HG03558 (cell line): ENCODE data around the gene RPP30.
"Not testable (repeated sequence)": the region's sequence is repeated elsewhere in the genome, so short reads cannot be mapped to it uniquely, and the experiment has no call there.

Experiments used
- ATAC-seq: cut with Tn5 transposase; IDR thresholded peaks from one replicate; pipeline ENCODE4 v1.9.1; 2021; ENCODE audit warnings: moderate number of reproducible peaks; ENCODE audit not compliant: unreplicated experiment; ENCODE audit errors: extremely low read depth

Gene RPP30

GRCh38 chr10:90937645-90938258 is 66.0 kb downstream of the RPP30 start:
- no peak for ATAC-seq

- no peak for ATAC-seq
These were observed 67.3 kb downstream of the RPP30 start for GRCh38 chr10:90939116-90939515.

GRCh38 chr10:90939648-90940047 is 67.9 kb downstream of the RPP30 start:
- no peak for ATAC-seq

- not testable (repeated sequence) for ATAC-seq
These were observed 71.2 kb downstream of the RPP30 start for GRCh38 chr10:90942980-90943379.

- no peak for ATAC-seq
These were observed 73.0 kb downstream of the RPP30 start for GRCh38 chr10:90944749-90945148.

GRCh38 chr10:90945491-90946070 is 73.8 kb downstream of the RPP30 start:
- ATAC-seq = no peak

- ATAC-seq = no peak
These were observed 75.5 kb downstream of the RPP30 start for GRCh38 chr10:90947030-90947960.
